ENCODE measurements around the gene PP2D1.

- TF ChIP-seq CTCF (IDR thresholded peaks at IDR 0.05; ENCODE audit: poor library complexity) (no peak), EZH2 (IDR thresholded peaks at IDR 0.05; ENCODE audit: borderline replicate concordance) (no peak)
Observed at GRCh38 chr3:19954676-19955075, 57.4 kb downstream of the PP2D1 start.
